SK-N-SH (cell line): ENCODE data around the gene AGMO.

ENCODE experiments used
- ELF1 ChIP-seq: IDR thresholded peaks from 2 replicates; pipeline ENCODE4 v1.4.0; 2012
- RAD21 ChIP-seq: IDR thresholded peaks from 2 replicates; pipeline ENCODE4 v1.6.1; 2012; ENCODE audit warnings: mild to moderate bottlenecking, low read length
- RFX5 ChIP-seq: IDR thresholded peaks from 2 replicates; pipeline ENCODE4 v1.6.1; 2012; ENCODE audit warnings: mild to moderate bottlenecking, improper control_type of control experiment, low read length
- TF ChIP-seq, protein P1 (sequence below): fragments of 200-600 bp; sonication (generic); IDR thresholded peaks from 2 replicates; pipeline ENCODE4 v1.6.1; 2017; ENCODE audit warnings: antibody characterized with exemption, mild to moderate bottlenecking, moderate library complexity

DNA sequence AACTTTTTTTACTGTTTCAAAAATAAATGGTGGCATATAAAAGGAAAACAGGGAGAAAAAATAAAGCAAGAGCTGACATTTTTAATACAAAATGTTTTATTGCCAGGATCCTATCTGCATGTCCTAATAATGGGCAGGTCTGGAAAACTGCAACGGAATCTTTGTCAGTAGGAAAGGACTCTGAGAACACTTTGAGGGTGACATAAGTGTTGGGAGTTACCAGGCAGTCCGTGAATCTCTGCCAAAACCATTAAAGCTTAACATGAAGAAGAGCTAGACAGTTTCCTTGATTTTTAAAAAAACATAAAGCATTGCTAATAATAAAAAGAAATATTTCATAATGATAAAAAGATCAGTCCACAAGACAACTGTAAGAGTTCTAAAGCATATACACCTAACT, 80.7 kb downstream of the AGMO start:
- TF ChIP-seq, protein P1, sequence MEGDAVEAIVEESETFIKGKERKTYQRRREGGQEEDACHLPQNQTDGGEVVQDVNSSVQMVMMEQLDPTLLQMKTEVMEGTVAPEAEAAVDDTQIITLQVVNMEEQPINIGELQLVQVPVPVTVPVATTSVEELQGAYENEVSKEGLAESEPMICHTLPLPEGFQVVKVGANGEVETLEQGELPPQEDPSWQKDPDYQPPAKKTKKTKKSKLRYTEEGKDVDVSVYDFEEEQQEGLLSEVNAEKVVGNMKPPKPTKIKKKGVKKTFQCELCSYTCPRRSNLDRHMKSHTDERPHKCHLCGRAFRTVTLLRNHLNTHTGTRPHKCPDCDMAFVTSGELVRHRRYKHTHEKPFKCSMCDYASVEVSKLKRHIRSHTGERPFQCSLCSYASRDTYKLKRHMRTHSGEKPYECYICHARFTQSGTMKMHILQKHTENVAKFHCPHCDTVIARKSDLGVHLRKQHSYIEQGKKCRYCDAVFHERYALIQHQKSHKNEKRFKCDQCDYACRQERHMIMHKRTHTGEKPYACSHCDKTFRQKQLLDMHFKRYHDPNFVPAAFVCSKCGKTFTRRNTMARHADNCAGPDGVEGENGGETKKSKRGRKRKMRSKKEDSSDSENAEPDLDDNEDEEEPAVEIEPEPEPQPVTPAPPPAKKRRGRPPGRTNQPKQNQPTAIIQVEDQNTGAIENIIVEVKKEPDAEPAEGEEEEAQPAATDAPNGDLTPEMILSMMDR, result no peak
- TF ChIP-seq RFX5 (no peak), ELF1 (no peak), RAD21 (no peak)
